Mammary epithelial cell (primary cell): ENCODE results near the gene ARHGEF38.

Experiments used
- EZH2 ChIP-seq: IDR thresholded peaks from 2 replicates; pipeline ENCODE4 v1.6.1; 2012; ENCODE audit warnings: low read length, inconsistent platforms, borderline replicate concordance
- TF ChIP-seq, protein P1 (sequence below), 2 donors: IDR thresholded peaks in 1 of 2; conservative IDR thresholded peaks in 1 of 2; 2 replicates each; pipeline ENCODE4 v1.5.1; 2011 to 2012; ENCODE audit warnings: inconsistent platforms in 2 of 2, low read length in 2 of 2, mild to moderate bottlenecking in 2 of 2, control low read depth in 1 of 2, low read depth in 1 of 2; ENCODE audit not compliant: insufficient read depth in 1 of 2; ENCODE audit errors: extremely low read depth in 1 of 2

DNA sequence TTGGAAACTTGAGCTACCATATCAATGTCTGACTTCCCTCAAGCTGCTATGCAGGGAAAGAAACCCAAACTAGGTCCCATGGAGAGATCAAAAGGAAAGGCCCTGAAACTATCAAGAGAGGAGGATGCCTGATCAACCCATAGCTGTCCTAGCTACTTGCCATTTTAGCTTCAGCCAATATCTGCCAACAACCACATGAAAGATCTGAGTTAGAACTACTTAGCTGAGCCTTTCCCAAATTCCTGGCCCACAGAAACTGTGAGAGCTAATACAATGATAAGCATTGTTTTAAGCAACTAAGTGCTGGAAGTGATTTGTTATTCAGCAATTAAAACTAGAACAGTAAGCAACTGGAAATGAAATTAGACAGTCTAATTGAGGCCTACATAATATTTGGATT, 6.3 kb upstream of the ARHGEF38 start:
- TF ChIP-seq, protein P1, sequence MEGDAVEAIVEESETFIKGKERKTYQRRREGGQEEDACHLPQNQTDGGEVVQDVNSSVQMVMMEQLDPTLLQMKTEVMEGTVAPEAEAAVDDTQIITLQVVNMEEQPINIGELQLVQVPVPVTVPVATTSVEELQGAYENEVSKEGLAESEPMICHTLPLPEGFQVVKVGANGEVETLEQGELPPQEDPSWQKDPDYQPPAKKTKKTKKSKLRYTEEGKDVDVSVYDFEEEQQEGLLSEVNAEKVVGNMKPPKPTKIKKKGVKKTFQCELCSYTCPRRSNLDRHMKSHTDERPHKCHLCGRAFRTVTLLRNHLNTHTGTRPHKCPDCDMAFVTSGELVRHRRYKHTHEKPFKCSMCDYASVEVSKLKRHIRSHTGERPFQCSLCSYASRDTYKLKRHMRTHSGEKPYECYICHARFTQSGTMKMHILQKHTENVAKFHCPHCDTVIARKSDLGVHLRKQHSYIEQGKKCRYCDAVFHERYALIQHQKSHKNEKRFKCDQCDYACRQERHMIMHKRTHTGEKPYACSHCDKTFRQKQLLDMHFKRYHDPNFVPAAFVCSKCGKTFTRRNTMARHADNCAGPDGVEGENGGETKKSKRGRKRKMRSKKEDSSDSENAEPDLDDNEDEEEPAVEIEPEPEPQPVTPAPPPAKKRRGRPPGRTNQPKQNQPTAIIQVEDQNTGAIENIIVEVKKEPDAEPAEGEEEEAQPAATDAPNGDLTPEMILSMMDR (conservative IDR thresholded peaks at IDR 0.05 in 1 of 2, IDR thresholded peaks at IDR 0.05 in 1 of 2; ENCODE audit: extremely low read depth in 1 of 2, insufficient read depth in 1 of 2, low read depth in 1 of 2, low read length in 2 of 2) = no peak
- no peak for TF ChIP-seq EZH2
